Tibial artery (tissue), 4 donors: ENCODE results near the gene PAQR7.

Experiments
- DNase-seq, 2 donors: peaks; one replicate each; pipeline ENCODE4 v3.0.0-alpha.2; 2019
- H3K27ac ChIP-seq, 2 donors: fragments of 200-600 bp; sonication (generic) in 1 of 2; 1 replicate in 1 of 2; 2 replicates in 1 of 2; pipeline ENCODE4 v1.5.1; 2018 to 2019; ENCODE audit warnings: mild to moderate bottlenecking in 1 of 2
- H3K27me3 ChIP-seq, 2 donors: fragments of 200-600 bp; sonication (generic) in 1 of 2; one replicate each; pipeline versions ENCODE4 v1.5.1 to v1.6.0; 2016 to 2019
- H3K36me3 ChIP-seq, 3 donors: fragments of 200-600 bp; sonication (generic) in 2 of 3; one replicate each; pipeline ENCODE4 v1.5.1; 2016 to 2019; ENCODE audit warnings: mild to moderate bottlenecking in 2 of 3
- H3K4me1 ChIP-seq, 4 donors: fragments of 200-600 bp; sonication (generic) in 2 of 4; 1 replicate in 3 of 4; 2 replicates in 1 of 4; pipeline ENCODE4 v1.5.1; 2016 to 2019
- H3K4me3 ChIP-seq, 2 donors: fragments of 200-600 bp; sonication (generic) in 1 of 2; 1 replicate in 1 of 2; 2 replicates in 1 of 2; pipeline ENCODE4 v1.5.1; 2018 to 2019; ENCODE audit warnings: mild to moderate bottlenecking in 2 of 2
- H3K9me3 ChIP-seq, 3 donors: fragments of 200-600 bp; sonication (generic) in 1 of 3; one replicate each; pipeline ENCODE4 v1.5.1; 2016 to 2019
- CTCF ChIP-seq, 2 experiments: fragments of 200-600 bp in 1 of 2; fragments of 450-650 bp in 1 of 2; IDR thresholded peaks; one replicate each; pipeline ENCODE4 v1.5.1; 2017 to 2019; ENCODE audit warnings: antibody characterized with exemption in 2 of 2, mild to moderate bottlenecking in 1 of 2, moderate library complexity in 1 of 2
- intact Hi-C: fragments of 100-400 bp; cut with DNase I; formaldehyde crosslinking; loops from one replicate; pipeline ENCODE4 v1.15.0; 2023; ENCODE audit warnings: low total_unique reads

PAQR7 gene

GRCh38 chr1:25872713-25873112, 2.8 kb downstream of the PAQR7 start:
- no peak overlapping the region for H3K27ac ChIP-seq
- peaks cover 0 to 30% (median 18%) of the 10 kb centered on the region in 4 donors for H3K4me1 ChIP-seq
- intact Hi-C loops, result no loop called here
- no peak for TF ChIP-seq CTCF (IDR thresholded peaks at IDR 0.05)
- no peaks in the 10 kb centered on the region for H3K9me3 ChIP-seq
- peaks cover 3 to 17% (median 6%) of the 10 kb centered on the region in 3 donors for H3K36me3 ChIP-seq
- no peaks in the 10 kb centered on the region for H3K27me3 ChIP-seq
- no peak for DNase-seq
- H3K4me3 ChIP-seq, result no peak overlapping the region

- H3K4me3 ChIP-seq, result no peak overlapping the region
- no peak overlapping the region for H3K27ac ChIP-seq
- peaks cover 0 to 30% (median 18%) of the 10 kb centered on the region in 4 donors for H3K4me1 ChIP-seq
- H3K27me3 ChIP-seq, result no peaks in the 10 kb centered on the region
- peaks cover 3 to 17% (median 6%) of the 10 kb centered on the region in 3 donors for H3K36me3 ChIP-seq
- DNase-seq, result no peak
- TF ChIP-seq CTCF (IDR thresholded peaks at IDR 0.05), result no peak
- intact Hi-C loops, result no loop called here
- no peaks in the 10 kb centered on the region for H3K9me3 ChIP-seq
Observed at GRCh38 chr1:25871704-25872494, 3.6 kb downstream of the PAQR7 start.

- no peak for TF ChIP-seq CTCF (IDR thresholded peaks at IDR 0.05)
- intact Hi-C loops, result no loop called here
- H3K27me3 ChIP-seq, result no peaks in the 10 kb centered on the region
- no peaks in the 10 kb centered on the region for H3K9me3 ChIP-seq
- no peak for DNase-seq
- H3K36me3 ChIP-seq, result peaks cover 3 to 17% (median 6%) of the 10 kb centered on the region in 3 donors
- H3K4me3 ChIP-seq, result no peak overlapping the region
- peaks cover 0 to 27% (median 18%) of the 10 kb centered on the region in 4 donors for H3K4me1 ChIP-seq
- H3K27ac ChIP-seq, result no peak overlapping the region
Observed at GRCh38 chr1:25871086-25871703, 4.3 kb downstream of the PAQR7 start.

GRCh38 chr1:25870614-25871013, 4.9 kb downstream of the PAQR7 start:
- peaks cover 0 to 21% (median 13%) of the 10 kb centered on the region in 4 donors for H3K4me1 ChIP-seq

More at GRCh38 chr1:25870614-25871013, 4.9 kb downstream of the PAQR7 start:
- Histone ChIP-seq H3K9me3 (no peaks in the 10 kb centered on the region), H3K4me3 (no peak overlapping the region), H3K27me3 (no peaks in the 10 kb centered on the region), H3K36me3 (peaks cover 3 to 17% (median 6%) of the 10 kb centered on the region in 3 donors), H3K27ac (no peak overlapping the region)
- intact Hi-C loops, result no loop called here
- TF ChIP-seq CTCF (IDR thresholded peaks at IDR 0.05), result no peak
- no peak for DNase-seq
